Neural progenitor cell (in vitro differentiated cells): ENCODE data around the gene ZNF785.

Experiments
- EZH2 ChIP-seq: fragments of 200-600 bp; sonication (generic); IDR thresholded peaks from 2 replicates; pipeline ENCODE4 v1.6.1; 2017; ENCODE audit warnings: antibody characterized with exemption, mild to moderate bottlenecking, moderate library complexity
- EZH2phosphoT487 ChIP-seq: fragments of 200-600 bp; sonication (generic); IDR thresholded peaks from 2 replicates; pipeline ENCODE4 v1.6.1; 2017; ENCODE audit warnings: antibody characterized with exemption
- TF ChIP-seq, protein P1 (sequence below): fragments of 200-600 bp; sonication (generic); IDR thresholded peaks from 2 replicates; pipeline ENCODE4 v1.5.1; 2017; ENCODE audit warnings: antibody characterized with exemption, mild to moderate bottlenecking

DNA sequence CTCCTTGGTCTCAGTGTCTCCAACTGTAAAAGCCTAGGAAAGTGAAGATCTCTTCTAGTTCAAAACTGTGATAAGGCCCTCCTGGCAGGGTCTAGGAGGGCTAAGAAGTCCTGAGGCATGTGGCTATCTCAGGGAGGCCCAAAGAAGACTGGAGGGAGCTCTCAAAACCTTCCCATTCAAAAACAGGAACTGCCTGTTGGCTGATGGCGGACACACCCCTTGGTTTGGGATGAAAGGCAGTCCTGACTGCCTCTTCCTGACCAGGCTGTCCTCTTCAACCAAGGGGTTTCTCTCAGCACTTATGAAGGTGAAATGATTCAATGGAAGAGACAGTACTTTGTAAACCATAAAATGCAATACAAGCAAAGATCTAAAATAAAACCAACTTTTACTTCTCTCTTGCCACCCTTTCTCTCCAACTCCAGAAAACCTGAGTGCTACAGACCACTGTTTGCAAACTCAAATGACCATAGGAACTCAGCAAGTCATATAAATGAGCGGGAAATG is 32.1 kb downstream of the ZNF785 start:
- TF ChIP-seq EZH2 = no peak
- TF ChIP-seq, protein P1, sequence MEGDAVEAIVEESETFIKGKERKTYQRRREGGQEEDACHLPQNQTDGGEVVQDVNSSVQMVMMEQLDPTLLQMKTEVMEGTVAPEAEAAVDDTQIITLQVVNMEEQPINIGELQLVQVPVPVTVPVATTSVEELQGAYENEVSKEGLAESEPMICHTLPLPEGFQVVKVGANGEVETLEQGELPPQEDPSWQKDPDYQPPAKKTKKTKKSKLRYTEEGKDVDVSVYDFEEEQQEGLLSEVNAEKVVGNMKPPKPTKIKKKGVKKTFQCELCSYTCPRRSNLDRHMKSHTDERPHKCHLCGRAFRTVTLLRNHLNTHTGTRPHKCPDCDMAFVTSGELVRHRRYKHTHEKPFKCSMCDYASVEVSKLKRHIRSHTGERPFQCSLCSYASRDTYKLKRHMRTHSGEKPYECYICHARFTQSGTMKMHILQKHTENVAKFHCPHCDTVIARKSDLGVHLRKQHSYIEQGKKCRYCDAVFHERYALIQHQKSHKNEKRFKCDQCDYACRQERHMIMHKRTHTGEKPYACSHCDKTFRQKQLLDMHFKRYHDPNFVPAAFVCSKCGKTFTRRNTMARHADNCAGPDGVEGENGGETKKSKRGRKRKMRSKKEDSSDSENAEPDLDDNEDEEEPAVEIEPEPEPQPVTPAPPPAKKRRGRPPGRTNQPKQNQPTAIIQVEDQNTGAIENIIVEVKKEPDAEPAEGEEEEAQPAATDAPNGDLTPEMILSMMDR = no peak
- no peak for TF ChIP-seq EZH2phosphoT487
